ENCODE data around the gene CCDC57. TPM values are rescaled to one million over a fixed set of nuclear protein-coding genes. Genes with fewer than 3 reads are reported as not detected.

CCDC57 gene
- total and polyA plus RNA-seq, 2 of the 8 experiments (the other 6 are each of a cell fraction or from before 2014, with no cell fraction given): 8.4 to 12.9 TPM

DNA sequence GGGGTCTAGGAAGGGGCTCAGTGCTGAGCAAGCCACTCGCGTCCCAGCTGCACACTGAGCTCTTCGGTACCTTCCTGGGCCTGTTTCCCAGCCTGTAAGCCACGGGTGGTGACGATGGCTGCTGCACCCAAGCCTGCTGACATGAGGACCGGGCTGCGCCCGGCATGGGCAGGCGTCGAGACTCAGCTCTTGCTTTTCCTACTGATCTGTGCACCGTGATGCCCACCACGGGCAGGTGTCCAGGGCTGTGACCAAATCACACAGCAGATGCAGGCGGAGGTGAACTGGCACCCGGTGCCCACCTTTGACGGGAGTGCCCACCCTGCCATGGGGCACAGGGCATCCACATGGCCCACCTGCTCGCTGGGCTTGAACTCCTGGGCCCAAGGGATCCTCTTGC, 17.9 kb downstream of the CCDC57 start (continued):
- TF ChIP-seq, protein P1, sequence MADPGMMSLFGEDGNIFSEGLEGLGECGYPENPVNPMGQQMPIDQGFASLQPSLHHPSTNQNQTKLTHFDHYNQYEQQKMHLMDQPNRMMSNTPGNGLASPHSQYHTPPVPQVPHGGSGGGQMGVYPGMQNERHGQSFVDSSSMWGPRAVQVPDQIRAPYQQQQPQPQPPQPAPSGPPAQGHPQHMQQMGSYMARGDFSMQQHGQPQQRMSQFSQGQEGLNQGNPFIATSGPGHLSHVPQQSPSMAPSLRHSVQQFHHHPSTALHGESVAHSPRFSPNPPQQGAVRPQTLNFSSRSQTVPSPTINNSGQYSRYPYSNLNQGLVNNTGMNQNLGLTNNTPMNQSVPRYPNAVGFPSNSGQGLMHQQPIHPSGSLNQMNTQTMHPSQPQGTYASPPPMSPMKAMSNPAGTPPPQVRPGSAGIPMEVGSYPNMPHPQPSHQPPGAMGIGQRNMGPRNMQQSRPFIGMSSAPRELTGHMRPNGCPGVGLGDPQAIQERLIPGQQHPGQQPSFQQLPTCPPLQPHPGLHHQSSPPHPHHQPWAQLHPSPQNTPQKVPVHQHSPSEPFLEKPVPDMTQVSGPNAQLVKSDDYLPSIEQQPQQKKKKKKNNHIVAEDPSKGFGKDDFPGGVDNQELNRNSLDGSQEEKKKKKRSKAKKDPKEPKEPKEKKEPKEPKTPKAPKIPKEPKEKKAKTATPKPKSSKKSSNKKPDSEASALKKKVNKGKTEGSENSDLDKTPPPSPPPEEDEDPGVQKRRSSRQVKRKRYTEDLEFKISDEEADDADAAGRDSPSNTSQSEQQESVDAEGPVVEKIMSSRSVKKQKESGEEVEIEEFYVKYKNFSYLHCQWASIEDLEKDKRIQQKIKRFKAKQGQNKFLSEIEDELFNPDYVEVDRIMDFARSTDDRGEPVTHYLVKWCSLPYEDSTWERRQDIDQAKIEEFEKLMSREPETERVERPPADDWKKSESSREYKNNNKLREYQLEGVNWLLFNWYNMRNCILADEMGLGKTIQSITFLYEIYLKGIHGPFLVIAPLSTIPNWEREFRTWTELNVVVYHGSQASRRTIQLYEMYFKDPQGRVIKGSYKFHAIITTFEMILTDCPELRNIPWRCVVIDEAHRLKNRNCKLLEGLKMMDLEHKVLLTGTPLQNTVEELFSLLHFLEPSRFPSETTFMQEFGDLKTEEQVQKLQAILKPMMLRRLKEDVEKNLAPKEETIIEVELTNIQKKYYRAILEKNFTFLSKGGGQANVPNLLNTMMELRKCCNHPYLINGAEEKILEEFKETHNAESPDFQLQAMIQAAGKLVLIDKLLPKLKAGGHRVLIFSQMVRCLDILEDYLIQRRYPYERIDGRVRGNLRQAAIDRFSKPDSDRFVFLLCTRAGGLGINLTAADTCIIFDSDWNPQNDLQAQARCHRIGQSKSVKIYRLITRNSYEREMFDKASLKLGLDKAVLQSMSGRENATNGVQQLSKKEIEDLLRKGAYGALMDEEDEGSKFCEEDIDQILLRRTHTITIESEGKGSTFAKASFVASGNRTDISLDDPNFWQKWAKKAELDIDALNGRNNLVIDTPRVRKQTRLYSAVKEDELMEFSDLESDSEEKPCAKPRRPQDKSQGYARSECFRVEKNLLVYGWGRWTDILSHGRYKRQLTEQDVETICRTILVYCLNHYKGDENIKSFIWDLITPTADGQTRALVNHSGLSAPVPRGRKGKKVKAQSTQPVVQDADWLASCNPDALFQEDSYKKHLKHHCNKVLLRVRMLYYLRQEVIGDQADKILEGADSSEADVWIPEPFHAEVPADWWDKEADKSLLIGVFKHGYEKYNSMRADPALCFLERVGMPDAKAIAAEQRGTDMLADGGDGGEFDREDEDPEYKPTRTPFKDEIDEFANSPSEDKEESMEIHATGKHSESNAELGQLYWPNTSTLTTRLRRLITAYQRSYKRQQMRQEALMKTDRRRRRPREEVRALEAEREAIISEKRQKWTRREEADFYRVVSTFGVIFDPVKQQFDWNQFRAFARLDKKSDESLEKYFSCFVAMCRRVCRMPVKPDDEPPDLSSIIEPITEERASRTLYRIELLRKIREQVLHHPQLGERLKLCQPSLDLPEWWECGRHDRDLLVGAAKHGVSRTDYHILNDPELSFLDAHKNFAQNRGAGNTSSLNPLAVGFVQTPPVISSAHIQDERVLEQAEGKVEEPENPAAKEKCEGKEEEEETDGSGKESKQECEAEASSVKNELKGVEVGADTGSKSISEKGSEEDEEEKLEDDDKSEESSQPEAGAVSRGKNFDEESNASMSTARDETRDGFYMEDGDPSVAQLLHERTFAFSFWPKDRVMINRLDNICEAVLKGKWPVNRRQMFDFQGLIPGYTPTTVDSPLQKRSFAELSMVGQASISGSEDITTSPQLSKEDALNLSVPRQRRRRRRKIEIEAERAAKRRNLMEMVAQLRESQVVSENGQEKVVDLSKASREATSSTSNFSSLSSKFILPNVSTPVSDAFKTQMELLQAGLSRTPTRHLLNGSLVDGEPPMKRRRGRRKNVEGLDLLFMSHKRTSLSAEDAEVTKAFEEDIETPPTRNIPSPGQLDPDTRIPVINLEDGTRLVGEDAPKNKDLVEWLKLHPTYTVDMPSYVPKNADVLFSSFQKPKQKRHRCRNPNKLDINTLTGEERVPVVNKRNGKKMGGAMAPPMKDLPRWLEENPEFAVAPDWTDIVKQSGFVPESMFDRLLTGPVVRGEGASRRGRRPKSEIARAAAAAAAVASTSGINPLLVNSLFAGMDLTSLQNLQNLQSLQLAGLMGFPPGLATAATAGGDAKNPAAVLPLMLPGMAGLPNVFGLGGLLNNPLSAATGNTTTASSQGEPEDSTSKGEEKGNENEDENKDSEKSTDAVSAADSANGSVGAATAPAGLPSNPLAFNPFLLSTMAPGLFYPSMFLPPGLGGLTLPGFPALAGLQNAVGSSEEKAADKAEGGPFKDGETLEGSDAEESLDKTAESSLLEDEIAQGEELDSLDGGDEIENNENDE (IDR thresholded peaks at IDR 0.05; ENCODE audit: insufficient replicate concordance, low read length): no peak
- TF ChIP-seq, protein P2, sequence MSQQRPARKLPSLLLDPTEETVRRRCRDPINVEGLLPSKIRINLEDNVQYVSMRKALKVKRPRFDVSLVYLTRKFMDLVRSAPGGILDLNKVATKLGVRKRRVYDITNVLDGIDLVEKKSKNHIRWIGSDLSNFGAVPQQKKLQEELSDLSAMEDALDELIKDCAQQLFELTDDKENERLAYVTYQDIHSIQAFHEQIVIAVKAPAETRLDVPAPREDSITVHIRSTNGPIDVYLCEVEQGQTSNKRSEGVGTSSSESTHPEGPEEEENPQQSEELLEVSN (IDR thresholded peaks at IDR 0.05): no peak
